ENCODE measurements around the gene ANKRD11. TPM values are rescaled to one million over a fixed set of nuclear protein-coding genes. Genes with fewer than 3 reads are reported as not detected.
"Not testable (repeated sequence)": the region's sequence is repeated elsewhere in the genome, so short reads cannot be mapped to it uniquely, and the experiment has no call there.

Gene ANKRD11
- total RNA-seq, 2 experiments from 2014 or later: 126 to 133 TPM

GRCh38 chr16:89257281-89257731 is 233.1 kb downstream of the ANKRD11 start:
- ChIA-PET CTCF (interaction anchor here (0.6 to 1.0 kb wide), 2 partner anchors 17 to 252 kb away, joined by 3 read pairs; no protein-coding TSS in a partner anchor), POLR2A (no interaction called here)
- Mint-ChIP-seq H3K27me3 (peaks cover 14% of the 10 kb centered on the region), H3K36me3 (no peaks in the 10 kb centered on the region), H3K4me3 (peak overlapping the region; percentile 63), H3K27ac (no peak overlapping the region), H3K4me1 (ENCODE audit: low read depth) (peaks cover 16% of the 10 kb centered on the region), H3K9me3 (no peaks in the 10 kb centered on the region)
- intact Hi-C loops (cut with micrococcal nuclease): no loop called here
- DNase-seq: no peak

- DNase-seq: peak; percentile 89
- H3K4me1 Mint-ChIP-seq (ENCODE audit: low read depth): peaks cover 16% of the 10 kb centered on the region
- ChIA-PET CTCF (interaction anchor here (1.0 kb wide), 1 partner anchor 16 kb away, joined by 3 read pairs; no protein-coding TSS in a partner anchor), POLR2A (no interaction called here)
- peaks cover 14% of the 10 kb centered on the region for H3K27me3 Mint-ChIP-seq
- no peak overlapping the region for H3K27ac Mint-ChIP-seq
- intact Hi-C loops (cut with micrococcal nuclease): no loop called here
- H3K4me3 Mint-ChIP-seq: peak overlapping the region; percentile 54
- no peaks in the 10 kb centered on the region for H3K9me3 Mint-ChIP-seq
- H3K36me3 Mint-ChIP-seq: no peaks in the 10 kb centered on the region
Observed at GRCh38 chr16:89256651-89257254, 233.6 kb downstream of the ANKRD11 start.

- POLR2A ChIA-PET: no interaction called here
- no peak for DNase-seq
- Mint-ChIP-seq H3K27ac (no peak overlapping the region), H3K36me3 (peaks cover 5% of the 10 kb centered on the region), H3K4me3 (no peak overlapping the region), H3K27me3 (peaks cover 14% of the 10 kb centered on the region), H3K9me3 (peaks cover 8% of the 10 kb centered on the region), H3K4me1 (ENCODE audit: low read depth) (peaks cover 16% of the 10 kb centered on the region)
- intact Hi-C loops (cut with micrococcal nuclease): no loop called here
- CTCF ChIA-PET: no interaction called here
Observed at GRCh38 chr16:89253548-89254287, 236.6 kb downstream of the ANKRD11 start.

- ChIA-PET CTCF (interaction anchor here (1.0 to 1.5 kb wide), 2 partner anchors 41 to 309 kb away, joined by 4 to 7 read pairs; no protein-coding TSS in a partner anchor), POLR2A (no interaction called here)
- H3K27ac Mint-ChIP-seq: no peak overlapping the region
- intact Hi-C loops (cut with micrococcal nuclease): no loop called here
- H3K9me3 Mint-ChIP-seq: peaks cover 8% of the 10 kb centered on the region
- peaks cover 2% of the 10 kb centered on the region for H3K4me1 Mint-ChIP-seq (ENCODE audit: low read depth)
- no peak for DNase-seq
- peak overlapping the region; percentile 70 for H3K4me3 Mint-ChIP-seq
- peaks cover 5% of the 10 kb centered on the region for H3K36me3 Mint-ChIP-seq
- H3K27me3 Mint-ChIP-seq: no peaks in the 10 kb centered on the region
Observed at GRCh38 chr16:89248196-89248982, 242.0 kb downstream of the ANKRD11 start.

GRCh38 chr16:89247734-89248075 is 242.7 kb downstream of the ANKRD11 start:
- H3K27me3 Mint-ChIP-seq; DNase-seq; H3K27ac Mint-ChIP-seq; intact Hi-C loops (cut with micrococcal nuclease); H3K36me3 Mint-ChIP-seq; H3K9me3 Mint-ChIP-seq; H3K4me1 Mint-ChIP-seq (ENCODE audit: low read depth): not testable (repeated sequence)
- ChIA-PET POLR2A (interaction anchor here (1.0 to 1.8 kb wide), 2 partner anchors 30 to 67 kb away, joined by 3 to 5 read pairs; partner anchors contain the start of gene ZNF778), CTCF (interaction anchor here (0.9 to 1.5 kb wide), 5 partner anchors 30 to 309 kb away, joined by 3 to 7 read pairs (median 4); partner anchors contain the start of gene ZNF778)
- H3K4me3 Mint-ChIP-seq: peak overlapping the region; percentile 70

GRCh38 chr16:89246903-89247733 is 243.2 kb downstream of the ANKRD11 start:
- H3K9me3 Mint-ChIP-seq: peaks cover 8% of the 10 kb centered on the region
- peak overlapping the region; percentile 71 for H3K4me3 Mint-ChIP-seq
- DNase-seq: peak; percentile 97
- H3K27me3 Mint-ChIP-seq: no peaks in the 10 kb centered on the region
- ChIA-PET POLR2A (interaction anchor here (1.0 to 1.8 kb wide), 2 partner anchors 29 to 67 kb away, joined by 3 to 5 read pairs; partner anchors contain the start of gene ZNF778), CTCF (interaction anchor here (0.9 to 1.5 kb wide), 6 partner anchors 29 to 434 kb away, joined by 3 to 7 read pairs (median 4); partner anchors contain the start of gene ZNF778)
- H3K4me1 Mint-ChIP-seq (ENCODE audit: low read depth): peaks cover 2% of the 10 kb centered on the region
- intact Hi-C loops (cut with micrococcal nuclease): no loop called here
- H3K27ac Mint-ChIP-seq: no peak overlapping the region
- peaks cover 5% of the 10 kb centered on the region for H3K36me3 Mint-ChIP-seq

GRCh38 chr16:89246383-89246902 is 243.9 kb downstream of the ANKRD11 start:
- H3K4me3 Mint-ChIP-seq: peak overlapping the region; percentile 71
- peaks cover 2% of the 10 kb centered on the region for H3K4me1 Mint-ChIP-seq (ENCODE audit: low read depth)
- ChIA-PET CTCF (interaction anchor here (1.1 kb wide), 1 partner anchor 433 kb away, joined by 4 read pairs; no protein-coding TSS in a partner anchor), POLR2A (interaction anchor here (1.8 kb wide), 1 partner anchor 68 kb away, joined by 5 read pairs; no protein-coding TSS in a partner anchor)
- H3K9me3 Mint-ChIP-seq: peaks cover 8% of the 10 kb centered on the region
- no peak for DNase-seq
- no peaks in the 10 kb centered on the region for H3K27me3 Mint-ChIP-seq
- peaks cover 5% of the 10 kb centered on the region for H3K36me3 Mint-ChIP-seq
- intact Hi-C loops (cut with micrococcal nuclease): no loop called here
- no peak overlapping the region for H3K27ac Mint-ChIP-seq

- Mint-ChIP-seq H3K27me3 (no peaks in the 10 kb centered on the region), H3K36me3 (peaks cover 3% of the 10 kb centered on the region), H3K4me1 (ENCODE audit: low read depth) (peaks cover 5% of the 10 kb centered on the region), H3K27ac (no peak overlapping the region), H3K9me3 (no peaks in the 10 kb centered on the region), H3K4me3 (no peak overlapping the region)
- intact Hi-C loops (cut with micrococcal nuclease): loop anchor here (5.0 kb wide), 1 partner anchor 243 kb away; no protein-coding TSS in a partner anchor
- POLR2A ChIA-PET: no interaction called here
- CTCF ChIA-PET: no interaction called here
- DNase-seq: no peak
Observed at GRCh38 chr16:89244754-89245153, 245.6 kb downstream of the ANKRD11 start.

- POLR2A ChIA-PET; H3K4me1 Mint-ChIP-seq (ENCODE audit: low read depth); CTCF ChIA-PET; H3K9me3 Mint-ChIP-seq; DNase-seq; H3K27ac Mint-ChIP-seq; H3K36me3 Mint-ChIP-seq; H3K27me3 Mint-ChIP-seq; H3K4me3 Mint-ChIP-seq: not testable (repeated sequence)
- intact Hi-C loops (cut with micrococcal nuclease): loop anchor here (5.0 kb wide), 1 partner anchor 243 kb away; no protein-coding TSS in a partner anchor
Observed at GRCh38 chr16:89244264-89244663, 246.1 kb downstream of the ANKRD11 start.

GRCh38 chr16:89243664-89244063 is 246.7 kb downstream of the ANKRD11 start:
- no peak for DNase-seq
- Mint-ChIP-seq H3K36me3 (peaks cover 3% of the 10 kb centered on the region), H3K27me3 (no peaks in the 10 kb centered on the region), H3K4me3 (no peak overlapping the region), H3K4me1 (ENCODE audit: low read depth) (peaks cover 6% of the 10 kb centered on the region), H3K9me3 (no peaks in the 10 kb centered on the region), H3K27ac (no peak overlapping the region)
- intact Hi-C loops (cut with micrococcal nuclease): loop anchor here (5.0 kb wide), 1 partner anchor 244 kb away; no protein-coding TSS in a partner anchor
- POLR2A ChIA-PET: no interaction called here
- CTCF ChIA-PET: interaction anchor here (0.9 kb wide), 1 partner anchor 28 kb away, joined by 3 read pairs; no protein-coding TSS in a partner anchor

- CTCF ChIA-PET: interaction anchor here (0.9 kb wide), 1 partner anchor 27 kb away, joined by 3 read pairs; no protein-coding TSS in a partner anchor
Observed at GRCh38 chr16:89242795-89243200, 247.6 kb downstream of the ANKRD11 start.

More at GRCh38 chr16:89242795-89243200, 247.6 kb downstream of the ANKRD11 start:
- Mint-ChIP-seq H3K36me3 (peaks cover 3% of the 10 kb centered on the region), H3K27me3 (no peaks in the 10 kb centered on the region), H3K27ac (no peak overlapping the region), H3K4me1 (ENCODE audit: low read depth) (peaks cover 6% of the 10 kb centered on the region), H3K4me3 (peak overlapping the region; percentile 20), H3K9me3 (no peaks in the 10 kb centered on the region)
- POLR2A ChIA-PET: no interaction called here
- no peak for DNase-seq
- intact Hi-C loops (cut with micrococcal nuclease): loop anchor here (5.0 kb wide), 1 partner anchor 245 kb away; no protein-coding TSS in a partner anchor
